Activated CD4-positive, alpha-beta T cell treated with anti-CD3 and anti-CD28 coated beads for 36 hours (primary cell): ENCODE results near the gene GOLGA8A. TPM values are rescaled to one million over a fixed set of nuclear protein-coding genes. Genes with fewer than 3 reads are reported as not detected.

Experiments
- ATAC-seq: fragments of 200-7000 bp; cut with Tn5 transposase; one replicate; pipeline ENCODE4 v1.10.0; 2021; ENCODE audit warnings: mild to moderate bottlenecking, moderate library complexity
- CTCF ChIA-PET: fragments of 350-600 bp; sonication (Branson Sonifier 250); formaldehyde crosslinking; loops from one replicate; lab custom pipeline; 2021; ENCODE audit warnings: antibody characterized with exemption; lab: Charles Lee
- POLR2A ChIA-PET: fragments of 350-600 bp; sonication (Branson Sonifier 250); formaldehyde crosslinking; loops from one replicate; lab custom pipeline; 2021; ENCODE audit warnings: antibody characterized with exemption, inconsistent platforms; lab: Charles Lee
- DNase-seq: peaks from one replicate; pipeline ENCODE4 v3.0.0-alpha.2; 2020
- H3K27ac Mint-ChIP-seq: one replicate; pipeline ENCODE4 v1.8.0; 2021; ENCODE audit warnings: mixed read lengths
- H3K27me3 Mint-ChIP-seq: one replicate; pipeline ENCODE4 v1.8.0; 2021; ENCODE audit warnings: mixed read lengths
- H3K36me3 Mint-ChIP-seq: one replicate; pipeline ENCODE4 v1.8.0; 2021; ENCODE audit warnings: low read depth, mixed read lengths
- H3K4me1 Mint-ChIP-seq: one replicate; pipeline ENCODE4 v1.8.0; 2021; ENCODE audit warnings: mixed read lengths
- H3K4me3 Mint-ChIP-seq: one replicate; pipeline ENCODE4 v1.8.0; 2021; ENCODE audit warnings: mild to moderate bottlenecking, moderate library complexity, mixed read lengths
- H3K9me3 Mint-ChIP-seq: one replicate; pipeline ENCODE4 v1.8.0; 2021; ENCODE audit warnings: low read depth, mixed read lengths
- intact Hi-C, 2 experiments: fragments of 100-400 bp; cut with DNase I in 1 of 2; cut with micrococcal nuclease in 1 of 2; formaldehyde crosslinking; loops; one replicate each; pipeline versions ENCODE4 v1.14.2 to v1.15.1; 2022 to 2024; cut with DNase I, micrococcal nuclease
- total RNA-seq, 2 experiments: library from RNA; stranded (reverse); gene quantifications; one replicate each; pipeline ENCODE4 v1.2.3, GENCODE V29; 2021

The GOLGA8A gene
- 100 to 1,000 TPM; 147 to 165 TPM for total RNA-seq

- peak within 1 kb of the TSS; percentile 95 for H3K27ac Mint-ChIP-seq
- H3K4me3 Mint-ChIP-seq, result peak within 1 kb of the TSS; percentile 86
- ChIA-PET POLR2A (no interaction called here), CTCF (interaction anchor here (1.0 to 1.2 kb wide), 2 partner anchors 109 to 150 kb away, joined by 3 read pairs; no protein-coding TSS in a partner anchor)
- ATAC-seq (peak; percentile 85), DNase-seq (peak; percentile 94)
- H3K36me3 Mint-ChIP-seq, result peaks cover 37% of the 10 kb centered on the region
- H3K9me3 Mint-ChIP-seq, result no peaks in the 10 kb centered on the region
- peaks cover under 1% of the 10 kb centered on the region for H3K27me3 Mint-ChIP-seq
- intact Hi-C loops, result loop anchor here (1.0 to 10.0 kb wide), 8 partner anchors 69 to 1110 kb away; partner anchors contain the start of genes AVEN (in 1 of the 2), DPH6 (in 1 of the 2), EMC4 (in 1 of the 2) and EMC7 (in 1 of the 2)
- H3K4me1 Mint-ChIP-seq, result peaks cover 18% of the 10 kb centered on the region
Observed at GRCh38 chr15:34437687-34438086, at the start of gene GOLGA8A. TSS of gene GOLGA8A (minus strand) at chr15:34437808. CDS start at chr15:34389691, 48,117 bp downstream.

GRCh38 chr15:34483644-34484043 is 46.0 kb upstream of the GOLGA8A start:
- CTCF ChIA-PET, result no interaction called here
- intact Hi-C loops, result no loop called here
- ATAC-seq, result peak; percentile 79

GRCh38 chr15:34481370-34481769 is 43.8 kb upstream of the GOLGA8A start:
- Mint-ChIP-seq H3K4me1 (peaks cover 5% of the 10 kb centered on the region), H3K36me3 (no peaks in the 10 kb centered on the region), H3K9me3 (no peaks in the 10 kb centered on the region), H3K4me3 (no peak overlapping the region), H3K27ac (no peak overlapping the region), H3K27me3 (peaks cover 51% of the 10 kb centered on the region)
- ATAC-seq (no peak), DNase-seq (no peak)
- POLR2A ChIA-PET, result no interaction called here
- intact Hi-C loops, result no loop called here
- CTCF ChIA-PET, result no interaction called here

More at GRCh38 chr15:34483644-34484043, 46.0 kb upstream of the GOLGA8A start:
- no peak overlapping the region for H3K27ac Mint-ChIP-seq
- H3K9me3 Mint-ChIP-seq, result no peaks in the 10 kb centered on the region
- H3K4me3 Mint-ChIP-seq, result no peak overlapping the region
- peaks cover 54% of the 10 kb centered on the region for H3K27me3 Mint-ChIP-seq
- POLR2A ChIA-PET, result no interaction called here
- no peak for DNase-seq
- H3K36me3 Mint-ChIP-seq, result no peaks in the 10 kb centered on the region
- H3K4me1 Mint-ChIP-seq, result peaks cover 5% of the 10 kb centered on the region

GRCh38 chr15:34473840-34474239 is 36.2 kb upstream of the GOLGA8A start:
- Mint-ChIP-seq H3K4me3 (no peak overlapping the region), H3K9me3 (no peaks in the 10 kb centered on the region), H3K27ac (no peak overlapping the region), H3K27me3 (peaks cover 26% of the 10 kb centered on the region), H3K36me3 (no peaks in the 10 kb centered on the region), H3K4me1 (peaks cover 2% of the 10 kb centered on the region)
- intact Hi-C loops, result no loop called here
- DNase-seq (no peak), ATAC-seq (no peak)
- POLR2A ChIA-PET, result no interaction called here
- CTCF ChIA-PET, result no interaction called here

GRCh38 chr15:34472947-34473346 is 35.3 kb upstream of the GOLGA8A start:
- intact Hi-C loops, result no loop called here
- Mint-ChIP-seq H3K36me3 (no peaks in the 10 kb centered on the region), H3K27me3 (peaks cover 19% of the 10 kb centered on the region), H3K9me3 (no peaks in the 10 kb centered on the region), H3K4me3 (no peak overlapping the region), H3K4me1 (peaks cover 2% of the 10 kb centered on the region), H3K27ac (no peak overlapping the region)
- ATAC-seq, result no peak
- POLR2A ChIA-PET, result no interaction called here
- no peak for DNase-seq
- CTCF ChIA-PET, result no interaction called here

- Mint-ChIP-seq H3K36me3 (no peaks in the 10 kb centered on the region), H3K27me3 (peaks cover 13% of the 10 kb centered on the region), H3K9me3 (no peaks in the 10 kb centered on the region), H3K4me1 (peaks cover 2% of the 10 kb centered on the region), H3K27ac (no peak overlapping the region), H3K4me3 (no peak overlapping the region)
- CTCF ChIA-PET, result no interaction called here
- DNase-seq (no peak), ATAC-seq (no peak)
- intact Hi-C loops, result no loop called here
- POLR2A ChIA-PET, result no interaction called here
Observed at GRCh38 chr15:34470892-34471291, 33.3 kb upstream of the GOLGA8A start.

- no peaks in the 10 kb centered on the region for H3K36me3 Mint-ChIP-seq
- H3K27me3 Mint-ChIP-seq, result peaks cover 7% of the 10 kb centered on the region
- peaks cover 2% of the 10 kb centered on the region for H3K4me1 Mint-ChIP-seq
- H3K9me3 Mint-ChIP-seq, result no peaks in the 10 kb centered on the region
- ChIA-PET CTCF (no interaction called here), POLR2A (no interaction called here)
- H3K4me3 Mint-ChIP-seq, result no peak overlapping the region
- intact Hi-C loops, result no loop called here
- DNase-seq, result no peak
- no peak overlapping the region for H3K27ac Mint-ChIP-seq
- peak; percentile 39 for ATAC-seq
Observed at GRCh38 chr15:34470091-34470490, 32.5 kb upstream of the GOLGA8A start.

GRCh38 chr15:34461730-34462129 is 24.1 kb upstream of the GOLGA8A start:
- H3K4me1 Mint-ChIP-seq, result no peaks in the 10 kb centered on the region
- ATAC-seq (no peak), DNase-seq (no peak)
- peaks cover 16% of the 10 kb centered on the region for H3K27me3 Mint-ChIP-seq
- POLR2A ChIA-PET, result no interaction called here
- no peaks in the 10 kb centered on the region for H3K36me3 Mint-ChIP-seq
- CTCF ChIA-PET, result no interaction called here
- H3K9me3 Mint-ChIP-seq, result no peaks in the 10 kb centered on the region
- H3K4me3 Mint-ChIP-seq, result no peak overlapping the region
- no peak overlapping the region for H3K27ac Mint-ChIP-seq
- intact Hi-C loops, result no loop called here

- intact Hi-C loops, result no loop called here
- H3K27me3 Mint-ChIP-seq, result peaks cover 17% of the 10 kb centered on the region
- no peaks in the 10 kb centered on the region for H3K36me3 Mint-ChIP-seq
- DNase-seq, result no peak
- no peak overlapping the region for H3K4me3 Mint-ChIP-seq
- POLR2A ChIA-PET, result no interaction called here
- no peaks in the 10 kb centered on the region for H3K9me3 Mint-ChIP-seq
- no peaks in the 10 kb centered on the region for H3K4me1 Mint-ChIP-seq
- no peak overlapping the region for H3K27ac Mint-ChIP-seq
- CTCF ChIA-PET, result no interaction called here
- no peak for ATAC-seq
Observed at GRCh38 chr15:34460451-34460850, 22.8 kb upstream of the GOLGA8A start.

- H3K27ac Mint-ChIP-seq, result no peak overlapping the region
- ChIA-PET CTCF (no interaction called here), POLR2A (no interaction called here)
- intact Hi-C loops, result loop anchor here in 1 of 2 experiments (5.0 kb wide), 1 partner anchor 51 kb away; no protein-coding TSS in a partner anchor
- DNase-seq, result no peak
- H3K4me3 Mint-ChIP-seq, result no peak overlapping the region
- ATAC-seq, result no peak
- no peaks in the 10 kb centered on the region for H3K36me3 Mint-ChIP-seq
- no peaks in the 10 kb centered on the region for H3K9me3 Mint-ChIP-seq
- H3K27me3 Mint-ChIP-seq, result peaks cover 21% of the 10 kb centered on the region
- no peaks in the 10 kb centered on the region for H3K4me1 Mint-ChIP-seq
Observed at GRCh38 chr15:34456658-34457057, 19.1 kb upstream of the GOLGA8A start.

- ChIA-PET CTCF (no interaction called here), POLR2A (no interaction called here)
- intact Hi-C loops, result no loop called here
- Mint-ChIP-seq H3K4me1 (peaks cover 2% of the 10 kb centered on the region), H3K4me3 (no peak overlapping the region), H3K27ac (no peak overlapping the region), H3K36me3 (no peaks in the 10 kb centered on the region), H3K27me3 (peaks cover 24% of the 10 kb centered on the region), H3K9me3 (no peaks in the 10 kb centered on the region)
- no peak for DNase-seq
- ATAC-seq, result no peak
Observed at GRCh38 chr15:34442891-34443290, 5.3 kb upstream of the GOLGA8A start.

- POLR2A ChIA-PET, result no interaction called here
- H3K4me1 Mint-ChIP-seq, result peaks cover 17% of the 10 kb centered on the region
Observed at GRCh38 chr15:34439878-34440277, 2.3 kb upstream of the GOLGA8A start.

More at GRCh38 chr15:34439878-34440277, 2.3 kb upstream of the GOLGA8A start:
- Mint-ChIP-seq H3K9me3 (no peaks in the 10 kb centered on the region), H3K36me3 (peaks cover 18% of the 10 kb centered on the region), H3K27me3 (peaks cover 9% of the 10 kb centered on the region), H3K4me3 (no peak overlapping the region), H3K27ac (no peak overlapping the region)
- no peak for ATAC-seq
- no peak for DNase-seq
- intact Hi-C loops, result loop anchor here (5.0 to 10.0 kb wide), 3 partner anchors 147 to 1107 kb away; partner anchors contain the start of genes DPH6 (in 1 of the 2) and EMC4 (in 1 of the 2)
- CTCF ChIA-PET, result interaction anchor here (0.9 kb wide), 1 partner anchor 72 kb away, joined by 3 read pairs; no protein-coding TSS in a partner anchor
